NCI-H2196 (cell line): ENCODE measurements around the gene SCAI.
"Not testable (repeated sequence)": the region's sequence is repeated elsewhere in the genome, so short reads cannot be mapped to it uniquely, and the experiment has no call there.

Experiments used
- DNase-seq: peaks from one replicate; lab custom pipeline; 2025; ENCODE audit not compliant: unreplicated experiment; lab: John Stamatoyannopoulos, UW

Gene SCAI

DNA sequence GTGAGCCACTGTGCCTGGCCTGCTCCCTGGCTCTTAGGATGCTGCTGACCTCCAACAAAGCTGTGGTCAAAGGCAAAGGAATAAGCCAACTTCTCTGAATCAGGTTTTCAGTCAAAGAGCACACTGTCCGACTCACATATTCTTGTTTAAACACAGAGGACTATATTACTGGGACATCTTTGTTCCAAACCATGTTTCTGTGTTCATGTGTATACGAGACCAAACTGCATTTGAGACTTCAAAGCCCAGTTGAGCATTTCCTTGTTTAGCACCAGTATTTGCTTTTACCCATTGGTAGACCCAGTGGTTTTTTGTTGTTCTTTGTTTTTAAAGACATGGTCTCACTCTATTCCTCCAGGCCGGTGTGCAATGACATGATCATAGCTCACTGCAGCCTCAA is 100.2 kb downstream of the SCAI start:
- DNase-seq: no peak

- no peak for DNase-seq
Measured at GRCh38 chr9:125038166-125038565, 105.2 kb downstream of the SCAI start.

GRCh38 chr9:125028041-125028440 is 115.3 kb downstream of the SCAI start:
- DNase-seq: no peak

- DNase-seq: no peak
Measured at GRCh38 chr9:125024917-125025316, 118.4 kb downstream of the SCAI start.

DNA sequence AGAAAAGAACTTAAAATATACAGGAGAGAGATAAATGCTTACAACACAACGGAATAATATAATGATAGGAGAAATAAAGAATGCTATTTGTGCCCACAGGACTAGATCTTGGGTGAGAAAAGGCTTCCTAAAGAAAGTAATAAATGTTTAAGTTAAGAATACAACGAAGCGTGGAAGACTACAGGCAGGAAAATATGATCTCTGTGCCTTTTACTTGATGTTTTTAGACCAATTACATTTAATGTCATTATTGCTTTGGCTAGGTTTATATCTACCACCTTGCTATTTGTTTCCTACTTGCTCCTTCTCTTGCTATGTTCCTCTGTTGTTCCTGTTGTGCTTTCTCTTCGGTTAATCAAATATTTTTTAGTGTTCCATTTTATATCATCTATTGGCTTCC is 122.3 kb downstream of the SCAI start:
- DNase-seq: no peak

DNA sequence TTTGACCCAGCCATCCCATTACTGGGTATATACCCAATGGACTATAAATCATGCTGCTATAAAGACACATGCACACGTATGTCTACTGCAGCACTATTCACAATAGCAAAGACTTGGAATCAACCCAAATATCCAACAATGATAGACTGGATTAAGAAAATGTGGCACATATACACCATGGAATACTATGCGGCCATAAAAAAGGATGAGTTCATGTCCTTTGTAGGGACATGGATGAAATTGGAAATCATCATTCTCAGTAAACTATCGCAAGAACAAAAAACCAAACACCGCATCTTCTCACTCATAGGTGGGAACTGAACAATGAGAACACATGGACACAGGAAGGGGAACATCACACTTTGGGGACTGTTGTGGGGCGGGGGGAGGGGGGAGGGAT is 127.7 kb downstream of the SCAI start:
- not testable (repeated sequence) for DNase-seq

- not testable (repeated sequence) for DNase-seq
Measured at GRCh38 chr9:125012013-125012412, 131.3 kb downstream of the SCAI start.

- no peak for DNase-seq
Measured at GRCh38 chr9:125008599-125008998, 134.7 kb downstream of the SCAI start.

DNA sequence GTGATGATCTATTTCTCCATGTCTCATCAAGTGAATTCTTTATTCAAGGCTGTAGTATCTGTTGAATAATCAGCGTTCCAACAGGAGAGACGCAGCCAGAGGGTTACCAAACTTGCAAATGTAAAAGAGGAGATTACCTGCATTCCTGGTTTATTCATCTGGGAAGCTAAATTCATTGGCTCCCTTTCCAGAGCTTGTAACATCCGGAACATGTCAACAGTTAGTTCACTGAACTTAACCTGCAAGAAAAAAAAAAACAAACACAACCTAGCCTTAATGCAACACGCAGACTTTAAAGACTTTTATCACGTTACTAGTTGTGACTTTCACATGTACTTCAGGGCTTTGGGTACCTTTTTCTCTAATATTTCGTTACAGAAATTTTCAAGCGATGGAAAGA is 140.0 kb downstream of the SCAI start:
- DNase-seq: no peak

DNA sequence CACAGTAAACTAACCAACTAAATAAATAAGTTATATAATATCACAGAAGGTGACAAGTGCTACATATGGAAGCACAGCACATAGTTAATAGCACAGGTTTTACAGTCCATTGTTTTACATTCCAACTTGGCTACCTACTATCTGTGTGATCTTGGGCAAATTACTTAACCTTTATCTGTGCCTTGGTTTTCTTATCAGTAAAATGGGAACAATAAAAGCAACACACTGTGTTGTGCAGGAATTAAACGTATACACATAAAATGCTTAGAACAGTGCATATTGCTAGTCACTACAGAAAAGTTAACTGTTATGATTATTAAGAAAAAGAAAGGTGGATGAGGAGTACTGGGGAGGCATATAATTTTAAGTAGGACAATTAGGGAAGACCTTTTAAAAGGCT is 159.6 kb downstream of the SCAI start:
- no peak for DNase-seq

- no peak for DNase-seq
Measured at GRCh38 chr9:124980431-124980830, 162.9 kb downstream of the SCAI start.

GRCh38 chr9:124975131-124975530 is 168.2 kb downstream of the SCAI start:
- no peak for DNase-seq

DNA sequence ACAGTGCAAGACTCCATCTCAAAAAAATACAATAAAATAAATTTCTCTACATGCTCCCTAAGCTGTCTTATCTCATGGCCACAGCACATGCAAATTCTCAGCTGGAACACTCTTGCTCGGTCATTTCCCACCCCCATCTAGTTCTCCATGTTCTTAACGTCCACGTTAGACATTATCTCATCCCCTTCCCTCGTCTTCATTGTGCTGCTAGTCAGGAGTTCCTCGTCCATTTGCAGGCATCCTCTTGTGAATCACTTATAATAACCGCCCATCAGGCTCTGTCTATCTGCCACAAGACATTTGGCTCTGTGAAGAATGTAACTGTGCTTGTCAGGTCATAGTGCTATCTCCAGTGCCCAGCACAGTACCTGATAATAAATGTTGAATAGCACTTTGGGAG is 169.5 kb downstream of the SCAI start:
- no peak for DNase-seq

DNA sequence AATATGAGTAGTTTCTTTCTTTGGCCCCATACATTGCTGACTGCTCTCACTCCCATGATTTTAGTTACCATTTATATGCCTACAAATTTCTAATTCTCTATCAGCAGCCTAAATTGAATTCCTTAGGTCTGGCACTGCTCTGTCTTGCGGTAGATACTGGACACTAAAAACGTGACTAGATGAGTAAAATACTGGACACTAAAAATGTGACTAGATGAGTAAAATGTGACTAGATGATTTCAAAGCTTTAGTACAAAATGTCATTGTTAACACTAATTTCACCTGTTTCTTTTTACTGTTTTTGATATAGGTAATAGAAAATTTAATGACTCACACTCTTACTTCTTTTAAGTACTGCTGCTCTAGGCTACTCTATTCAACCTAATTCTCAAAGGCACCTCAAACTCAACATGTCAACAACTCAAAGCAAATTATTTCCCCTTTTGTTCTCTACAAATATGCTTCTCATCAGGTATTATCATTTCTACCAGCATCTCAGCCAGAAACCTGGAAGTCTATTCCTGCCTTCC is 171.0 kb downstream of the SCAI start:
- DNase-seq: no peak

GRCh38 chr9:124969401-124969800 is 173.9 kb downstream of the SCAI start:
- no peak for DNase-seq

DNA sequence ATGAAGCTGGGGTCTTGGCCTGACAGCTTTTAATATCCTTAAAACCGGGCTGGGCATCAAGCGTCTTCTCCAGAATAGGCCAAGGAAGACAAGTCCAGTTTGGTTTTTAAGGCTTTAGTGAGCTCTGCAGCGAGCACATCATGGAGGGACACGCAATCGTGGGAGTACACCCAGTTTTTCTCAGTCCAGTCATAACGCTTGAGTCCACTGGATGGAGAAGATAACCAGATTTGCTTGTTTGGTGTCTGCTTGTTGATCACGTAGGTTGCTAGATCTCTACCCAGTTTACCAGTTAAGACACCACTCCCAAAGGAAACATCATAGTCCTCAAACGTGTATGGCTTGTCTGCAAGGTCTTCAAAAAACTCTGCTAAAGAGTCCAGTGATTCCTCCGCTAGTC is 175.1 kb downstream of the SCAI start:
- DNase-seq: no peak

- not testable (repeated sequence) for DNase-seq
Measured at GRCh38 chr9:124965775-124966568, 177.4 kb downstream of the SCAI start.

DNA sequence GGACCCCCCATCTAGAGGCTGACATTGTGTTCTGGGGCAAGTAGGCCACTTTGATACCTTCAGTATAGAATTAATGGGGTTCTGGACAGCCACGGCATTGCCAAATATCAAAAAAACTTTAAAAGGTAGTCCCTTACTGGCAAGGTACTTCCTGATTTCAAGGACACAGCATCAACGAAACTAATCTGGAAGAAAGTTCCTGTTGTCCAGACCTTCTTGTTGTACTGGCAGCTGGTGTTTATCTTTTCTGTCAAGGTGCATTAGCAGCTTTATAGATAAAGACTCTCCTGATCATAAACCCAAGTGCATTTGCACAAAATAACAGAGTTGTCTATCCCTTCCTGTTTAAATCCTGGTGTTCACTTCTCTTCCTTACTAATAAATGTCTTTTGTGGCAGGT is 178.7 kb downstream of the SCAI start:
- DNase-seq: no peak

DNA sequence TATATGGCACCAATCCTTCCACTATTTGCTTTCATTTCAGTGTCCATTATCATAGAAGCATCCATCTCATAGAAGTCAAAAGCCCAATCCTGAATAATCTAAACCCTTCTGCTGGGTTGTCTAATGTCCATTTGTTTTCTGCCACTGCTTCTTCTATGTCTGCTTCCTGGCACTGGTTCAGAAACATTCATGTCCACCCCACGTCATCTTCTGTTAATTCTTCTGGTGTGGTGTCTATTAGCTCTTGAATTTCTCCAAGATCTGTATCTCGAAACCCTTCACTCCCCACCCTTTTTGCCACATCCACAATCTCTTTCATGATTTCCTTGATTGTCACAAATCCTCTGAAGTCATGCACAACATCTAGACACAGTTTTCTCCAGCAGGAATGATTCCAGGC is 179.3 kb downstream of the SCAI start:
- DNase-seq: no peak

GRCh38 chr9:124960409-124960752 is 182.9 kb downstream of the SCAI start:
- no peak for DNase-seq

DNA sequence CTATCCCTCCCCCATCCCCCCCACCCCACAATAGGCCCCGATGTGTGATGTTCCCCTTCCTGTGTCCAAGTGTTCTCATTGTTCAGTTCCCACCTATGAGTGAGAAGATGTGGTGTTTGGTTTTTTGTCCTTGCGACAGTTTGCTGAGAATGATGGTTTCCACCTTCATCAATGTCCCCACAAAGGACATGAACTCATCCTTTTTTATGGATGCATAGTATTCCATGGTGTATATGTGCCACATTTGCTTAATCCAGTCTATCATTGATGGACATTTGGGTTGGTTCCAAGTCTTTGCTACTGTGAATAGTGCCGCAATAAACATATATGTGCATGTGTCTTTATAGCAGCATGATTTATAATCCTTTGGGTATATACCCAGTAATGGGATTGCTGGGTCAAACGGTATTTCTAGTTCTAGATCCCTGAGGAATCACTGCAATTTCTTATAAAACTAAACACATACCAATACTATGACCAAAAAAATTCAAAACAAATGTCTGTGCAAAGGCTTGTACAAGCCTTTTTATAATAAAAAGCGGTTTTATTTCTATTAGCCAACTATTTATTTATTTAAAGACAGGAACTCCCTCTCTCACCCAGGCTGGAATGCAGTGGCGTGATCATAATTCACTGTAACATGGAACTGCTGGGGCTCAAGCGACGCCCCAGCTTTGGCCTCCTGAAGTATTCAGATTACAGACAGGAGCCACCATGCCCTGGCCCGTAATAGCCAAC is 183.5 kb downstream of the SCAI start:
- not testable (repeated sequence) for DNase-seq

DNA sequence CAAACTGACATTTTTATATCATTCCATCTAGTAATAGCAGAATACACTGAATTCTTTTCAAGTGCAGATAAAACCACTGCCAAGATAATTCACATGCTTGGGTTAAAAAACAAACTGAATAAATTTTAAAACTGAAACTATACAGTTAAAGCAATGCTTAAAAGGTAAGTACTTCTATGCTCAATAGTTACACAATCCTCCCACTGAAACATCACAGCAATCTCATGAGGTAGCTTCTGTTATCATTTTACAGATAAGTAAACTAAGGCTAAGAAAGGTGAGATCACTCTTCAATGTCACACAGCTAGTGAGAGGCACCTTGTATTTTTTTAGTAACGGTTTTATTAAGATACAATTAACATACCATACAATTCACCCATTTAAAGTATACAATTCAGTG is 189.1 kb downstream of the SCAI start:
- DNase-seq: no peak
